Stimulated activated CD8-positive, alpha-beta memory T cell treated with anti-CD3 and anti-CD28 coated beads, Interleukin-2, amount 100 ng/mL, for 1 hour (primary cell): ENCODE data around the gene MCFD2.
"Not testable (repeated sequence)": the region's sequence is repeated elsewhere in the genome, so short reads cannot be mapped to it uniquely, and the experiment has no call there.

Experiments
- DNase-seq, 2 donors: peaks; one replicate each; pipeline ENCODE4 v3.0.0-alpha.2; 2020; ENCODE audit warnings: low read depth in 2 of 2

Gene MCFD2

DNA sequence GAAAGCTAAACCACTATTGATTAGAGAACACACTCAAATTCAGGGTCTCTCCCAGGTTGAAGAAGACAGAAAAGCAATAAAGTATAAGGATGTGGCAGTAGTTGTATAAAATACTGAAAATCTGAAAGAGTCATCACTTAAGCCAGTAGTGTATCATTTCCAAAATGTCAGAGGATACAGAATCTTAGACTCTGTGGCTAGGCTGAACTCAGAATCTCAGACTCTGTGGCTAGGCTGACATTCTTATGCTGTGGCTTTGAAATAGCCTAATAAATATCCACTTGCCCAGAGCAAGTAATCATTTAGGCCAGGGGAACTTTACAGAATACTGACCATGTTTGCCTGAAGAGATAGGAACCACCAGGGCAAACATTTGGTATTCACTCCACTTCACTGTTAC is 13.1 kb downstream of the MCFD2 start:
- DNase-seq = no peak

GRCh38 chr2:46901611-46902010 is 14.0 kb downstream of the MCFD2 start:
- DNase-seq = no peak

GRCh38 chr2:46900381-46900780 is 15.2 kb downstream of the MCFD2 start:
- no peak for DNase-seq

DNA sequence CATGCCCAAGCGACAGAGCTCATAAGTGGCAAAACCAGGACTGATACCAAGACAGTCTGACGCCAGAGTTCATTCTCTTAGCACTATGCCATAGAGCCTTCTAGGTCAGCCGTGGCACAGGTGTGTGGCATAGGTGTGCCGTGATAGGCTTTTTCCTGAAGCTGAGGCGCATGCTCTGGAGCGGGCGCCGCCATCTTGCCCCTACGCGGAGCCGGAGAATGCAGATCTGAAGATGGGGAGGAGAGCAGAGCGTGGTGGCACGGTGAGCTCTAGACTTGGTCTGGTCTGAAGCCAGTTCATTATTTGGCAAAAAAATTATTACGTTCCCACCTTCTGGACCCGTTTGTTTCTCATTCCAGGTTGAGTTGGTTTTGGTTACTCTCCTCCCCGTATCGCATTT is 16.6 kb downstream of the MCFD2 start:
- no peak for DNase-seq

GRCh38 chr2:46898024-46898423 is 17.6 kb downstream of the MCFD2 start:
- DNase-seq = no peak

GRCh38 chr2:46893269-46893939 is 22.2 kb downstream of the MCFD2 start:
- no peak for DNase-seq

DNA sequence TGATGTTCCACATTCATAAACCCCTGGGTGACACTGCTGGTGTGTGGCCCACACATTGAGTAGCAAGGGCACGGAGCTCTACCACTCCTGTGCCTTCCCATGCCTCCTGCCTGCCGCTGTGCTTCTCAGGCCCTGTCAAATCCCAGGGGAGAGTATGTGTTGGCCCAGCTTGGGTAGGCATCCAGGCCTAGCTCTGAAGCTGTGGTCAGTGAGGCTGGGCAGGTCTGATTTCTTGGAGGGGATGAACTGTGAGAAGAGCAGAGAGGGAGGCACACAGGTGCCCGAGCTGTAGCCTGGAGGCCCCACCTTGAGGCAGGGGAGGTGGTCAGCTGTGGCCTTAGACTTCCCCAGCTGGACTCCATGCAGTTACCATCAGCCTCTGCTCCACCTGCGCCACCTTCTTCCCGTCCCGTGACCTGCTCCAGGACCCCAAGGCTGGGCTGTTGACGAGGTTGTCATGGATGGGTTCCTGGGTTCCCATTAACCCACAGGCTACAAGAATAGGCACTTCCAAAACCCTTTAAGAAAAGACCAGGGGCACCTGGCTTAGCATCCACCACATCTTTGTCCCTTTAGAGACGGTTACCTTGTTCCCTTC is 23.6 kb downstream of the MCFD2 start:
- DNase-seq = no peak

GRCh38 chr2:46888421-46888952 is 27.1 kb downstream of the MCFD2 start:
- DNase-seq = no peak

- no peak for DNase-seq
Observed at GRCh38 chr2:46887028-46887885, 28.3 kb downstream of the MCFD2 start.

DNA sequence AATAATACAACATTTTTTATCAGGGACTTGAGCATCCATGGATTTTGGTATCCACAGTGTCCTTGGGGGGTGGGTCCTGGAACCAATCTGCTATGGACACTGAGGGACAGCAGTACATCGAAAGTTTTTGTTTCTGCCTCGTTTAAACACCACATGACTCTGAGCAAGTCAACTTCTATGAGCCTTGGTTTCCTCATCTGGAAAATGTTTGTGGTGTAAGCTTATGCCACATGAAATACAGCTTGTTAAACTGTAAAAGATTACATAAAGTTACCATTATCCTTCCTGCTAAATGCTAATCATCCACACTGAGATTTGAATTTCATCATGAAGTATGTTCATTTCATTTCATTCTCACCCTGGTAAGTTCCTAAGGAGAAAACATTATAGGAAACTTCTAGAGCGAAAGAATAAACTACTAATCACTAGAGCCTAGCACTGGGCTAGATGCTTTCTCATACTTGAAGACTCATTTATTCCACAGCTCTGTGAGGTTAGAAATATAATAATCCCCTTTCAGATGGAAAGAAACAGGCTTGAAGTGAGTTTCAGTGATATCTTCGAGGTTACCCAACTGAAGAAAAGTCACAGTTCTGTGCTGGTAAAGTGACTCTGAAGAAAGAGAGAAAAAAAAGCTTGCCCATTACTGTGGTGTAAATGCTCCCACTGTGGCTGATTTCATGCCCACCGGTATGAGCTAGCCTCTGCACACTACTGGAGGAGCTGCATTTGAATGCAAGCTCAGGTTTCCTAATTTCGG is 29.2 kb downstream of the MCFD2 start:
- DNase-seq = no peak

DNA sequence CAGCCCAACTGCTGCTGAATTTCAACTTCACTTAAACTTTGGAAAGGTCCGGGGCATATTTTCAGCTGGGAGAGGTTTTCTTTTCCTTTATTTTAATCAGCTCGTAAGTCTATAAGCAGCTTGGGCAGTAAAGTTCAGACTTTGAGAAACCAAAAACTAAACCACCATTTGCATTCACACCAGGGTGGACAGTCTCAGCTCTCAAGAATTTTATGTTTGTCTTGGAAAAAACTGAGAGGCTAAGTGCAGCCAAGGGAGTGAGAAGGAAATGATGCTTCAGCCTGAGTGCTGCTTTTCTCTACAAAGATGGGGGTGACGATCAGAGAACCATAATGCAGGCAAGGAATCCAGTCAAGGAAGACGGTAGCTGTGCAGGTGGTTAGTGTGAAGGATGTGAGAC is 30.2 kb downstream of the MCFD2 start:
- no peak for DNase-seq

DNA sequence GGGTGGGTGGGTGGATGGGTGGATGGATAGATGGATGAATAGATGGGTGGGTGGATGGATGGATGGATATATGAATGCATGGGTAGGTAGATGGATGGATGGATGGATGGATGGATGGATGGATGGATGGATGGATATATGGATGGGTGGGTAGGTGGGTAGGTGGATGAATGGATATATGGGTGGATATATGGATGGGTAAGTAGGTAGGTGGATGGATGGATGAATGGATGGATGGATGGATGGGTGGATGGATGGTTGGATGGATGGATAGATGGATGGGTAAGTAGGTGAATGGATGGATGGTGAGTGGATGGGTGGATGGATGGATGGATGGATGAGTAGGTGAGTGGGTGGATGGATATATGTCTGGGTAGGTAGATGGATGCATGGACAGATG is 36.1 kb downstream of the MCFD2 start:
- DNase-seq = no peak

GRCh38 chr2:46878886-46879285 is 36.7 kb downstream of the MCFD2 start:
- DNase-seq = no peak

DNA sequence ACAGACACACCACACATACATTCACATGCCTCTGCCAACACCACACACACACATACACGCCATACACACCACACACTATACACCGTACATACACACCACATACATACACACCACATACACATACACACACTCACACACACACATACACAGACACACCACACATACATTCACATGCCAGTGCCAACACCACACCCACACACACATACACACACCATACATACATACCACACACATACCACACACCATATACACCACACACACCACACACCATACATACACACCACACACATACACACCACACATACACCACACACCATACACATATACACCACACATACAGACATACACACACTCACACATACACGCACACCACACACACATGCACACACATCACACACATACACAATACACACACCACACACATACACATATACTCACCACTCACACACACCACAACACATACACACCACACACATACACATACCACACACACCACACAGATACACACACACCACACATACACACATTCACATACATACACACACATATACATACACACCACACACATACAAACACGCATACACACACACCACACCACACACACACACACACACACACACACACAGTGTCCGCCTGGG is 37.2 kb downstream of the MCFD2 start:
- no peak for DNase-seq

GRCh38 chr2:46877619-46878113 is 37.9 kb downstream of the MCFD2 start:
- no peak for DNase-seq

- no peak for DNase-seq
Observed at GRCh38 chr2:46876741-46877384, 38.7 kb downstream of the MCFD2 start.

DNA sequence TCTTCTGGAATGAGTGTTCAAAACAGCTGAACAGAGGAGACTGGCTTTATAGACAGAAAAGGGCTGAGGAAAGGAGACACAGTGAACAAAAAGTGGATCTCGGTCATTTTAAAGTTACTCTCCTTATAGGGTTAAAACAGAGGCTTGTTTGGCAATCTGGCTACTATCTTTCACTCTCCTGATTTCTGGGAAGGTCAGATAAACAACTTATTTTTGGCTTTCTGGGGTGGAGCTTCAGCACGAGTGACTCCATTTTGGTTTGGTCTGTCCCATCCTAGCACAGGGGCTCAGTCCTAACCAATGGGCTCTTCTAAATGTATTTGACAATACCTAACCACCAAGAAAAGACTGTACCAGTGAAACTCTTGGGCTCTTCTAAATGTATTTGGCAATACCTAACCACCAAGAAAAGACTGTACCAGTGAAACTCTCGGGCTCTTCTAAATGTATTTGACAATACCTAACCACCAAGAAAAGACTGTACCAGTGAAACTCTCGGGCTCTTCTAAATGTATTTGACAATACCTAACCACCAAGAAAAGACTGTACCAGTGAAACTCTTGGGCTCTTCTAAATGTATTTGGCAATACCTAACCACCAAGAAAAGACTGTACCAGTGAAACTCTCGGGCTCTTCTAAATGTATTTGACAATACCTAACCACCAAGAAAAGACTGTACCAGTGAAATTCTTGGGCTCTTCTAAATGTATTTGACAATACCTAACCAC is 39.5 kb downstream of the MCFD2 start:
- not testable (repeated sequence) for DNase-seq

GRCh38 chr2:46875226-46875899 is 40.2 kb downstream of the MCFD2 start:
- DNase-seq = no peak

DNA sequence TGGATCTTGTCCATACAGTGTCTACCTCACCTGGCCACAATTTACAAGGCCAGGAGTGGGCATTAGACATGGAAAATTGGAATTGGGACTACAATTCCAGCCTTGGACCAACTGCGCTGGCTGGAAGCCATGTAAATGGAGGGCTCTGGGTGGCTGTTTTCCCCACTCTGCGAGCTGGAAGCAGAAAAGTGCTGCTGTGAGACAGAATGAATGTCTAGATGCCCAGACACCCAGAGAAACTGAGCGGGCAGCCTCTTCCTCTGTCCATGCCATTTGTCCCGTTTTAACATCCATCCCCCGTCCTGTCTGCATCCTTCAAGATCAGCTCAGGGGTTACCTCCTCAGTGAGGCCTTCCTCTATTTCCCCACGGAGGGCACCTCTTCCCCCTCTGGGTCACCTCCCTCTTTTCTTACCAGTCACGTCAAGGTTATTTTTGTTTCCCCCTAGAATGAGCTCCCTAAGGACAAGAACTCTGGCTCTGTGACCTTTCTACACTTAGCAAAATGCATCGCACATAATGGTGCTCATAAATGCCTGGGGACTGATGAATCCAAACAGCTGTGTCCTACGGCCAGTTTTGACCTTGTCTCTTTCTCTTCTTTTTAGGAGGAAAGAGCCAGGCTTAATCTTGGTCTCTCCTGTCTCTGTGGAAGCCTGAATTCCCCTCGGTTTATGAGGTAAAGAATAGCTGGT is 41.2 kb downstream of the MCFD2 start:
- DNase-seq = no peak
